UCSD-AML1 (cell line): Measurements from ENCODE around the gene BROX.
"Not testable (repeated sequence)": the region's sequence is repeated elsewhere in the genome, so short reads cannot be mapped to it uniquely, and the experiment has no call there.

Experiments used
- DNase-seq: peaks from one replicate; lab custom pipeline; 2025; ENCODE audit not compliant: unreplicated experiment; lab: John Stamatoyannopoulos, UW

BROX gene, protein sequence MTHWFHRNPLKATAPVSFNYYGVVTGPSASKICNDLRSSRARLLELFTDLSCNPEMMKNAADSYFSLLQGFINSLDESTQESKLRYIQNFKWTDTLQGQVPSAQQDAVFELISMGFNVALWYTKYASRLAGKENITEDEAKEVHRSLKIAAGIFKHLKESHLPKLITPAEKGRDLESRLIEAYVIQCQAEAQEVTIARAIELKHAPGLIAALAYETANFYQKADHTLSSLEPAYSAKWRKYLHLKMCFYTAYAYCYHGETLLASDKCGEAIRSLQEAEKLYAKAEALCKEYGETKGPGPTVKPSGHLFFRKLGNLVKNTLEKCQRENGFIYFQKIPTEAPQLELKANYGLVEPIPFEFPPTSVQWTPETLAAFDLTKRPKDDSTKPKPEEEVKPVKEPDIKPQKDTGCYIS

DNA sequence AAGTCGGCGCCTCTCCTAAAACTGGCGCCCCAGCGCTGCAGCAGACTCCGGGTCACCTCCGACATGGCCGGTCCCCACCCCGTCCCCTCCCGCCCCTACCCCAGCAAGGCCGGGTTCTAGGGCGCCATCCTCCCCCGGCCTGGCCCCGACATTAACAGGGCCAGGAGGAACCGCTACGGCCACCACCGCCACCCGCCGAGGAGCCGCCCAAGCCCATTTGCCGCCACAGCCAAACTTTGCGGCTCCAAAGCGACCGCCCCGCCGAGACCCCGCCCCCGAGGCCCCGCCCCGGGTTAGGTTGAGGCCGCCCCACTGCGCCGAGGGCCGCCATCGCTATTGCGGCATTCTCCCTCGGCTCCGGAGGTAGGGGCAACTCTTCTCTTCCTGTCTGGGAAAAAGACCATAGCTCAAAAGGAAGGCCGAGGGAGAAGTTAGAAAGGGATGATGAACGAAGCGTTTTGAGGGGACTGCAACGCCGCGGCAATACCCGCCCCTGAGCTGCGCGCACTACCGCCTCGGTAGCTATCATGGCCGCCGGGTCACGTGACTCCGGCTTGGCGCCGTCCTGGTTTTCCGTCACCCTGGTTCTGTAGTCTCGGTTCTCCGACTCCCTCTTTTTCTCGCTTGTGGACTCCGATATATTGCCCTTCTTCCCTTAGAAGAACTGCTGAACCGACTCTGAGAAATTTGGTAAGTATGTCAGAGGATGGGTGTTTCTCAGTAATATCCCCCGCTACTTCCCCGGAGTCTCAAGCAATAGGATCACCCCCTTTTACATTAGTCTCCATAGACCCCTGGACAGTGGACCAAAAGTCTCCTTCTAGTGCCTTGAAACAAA lies at the start of gene BROX, which contains the start of gene AIDA:
BROX (plus strand) TSS at position 312 of the 838 bp plus-strand sequence. CDS start 3,136 bp downstream, outside the sequence.
AIDA (minus strand) TSS at position 239 of the 838 bp plus-strand sequence; CDS start at position 65, 174 bp downstream.
- DNase-seq = peak; percentile 91

DNA sequence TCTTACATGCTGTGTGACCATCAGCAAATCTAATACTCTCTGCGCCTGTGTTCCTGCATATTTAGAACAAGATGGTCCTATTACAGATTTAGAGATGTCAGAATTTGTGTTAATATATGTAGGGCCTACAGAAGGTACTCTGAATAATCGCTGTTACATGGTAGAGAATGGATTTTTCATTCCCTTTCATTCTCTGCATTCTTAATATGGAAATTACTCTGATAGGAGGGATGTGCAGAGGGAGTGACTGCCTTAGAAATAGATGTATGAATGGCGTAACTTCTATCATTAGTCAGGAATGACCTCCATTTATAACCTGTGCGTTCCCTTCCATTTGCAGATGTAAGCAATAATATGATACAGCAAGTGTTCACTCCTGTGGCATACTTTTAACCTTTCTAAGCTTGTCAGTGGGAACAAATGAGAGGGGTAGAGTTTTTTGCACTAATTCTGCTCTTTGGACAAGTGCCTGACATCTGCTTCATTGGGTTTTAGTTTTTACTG lies 48.9 kb upstream of the BROX start:
- DNase-seq = no peak

DNA sequence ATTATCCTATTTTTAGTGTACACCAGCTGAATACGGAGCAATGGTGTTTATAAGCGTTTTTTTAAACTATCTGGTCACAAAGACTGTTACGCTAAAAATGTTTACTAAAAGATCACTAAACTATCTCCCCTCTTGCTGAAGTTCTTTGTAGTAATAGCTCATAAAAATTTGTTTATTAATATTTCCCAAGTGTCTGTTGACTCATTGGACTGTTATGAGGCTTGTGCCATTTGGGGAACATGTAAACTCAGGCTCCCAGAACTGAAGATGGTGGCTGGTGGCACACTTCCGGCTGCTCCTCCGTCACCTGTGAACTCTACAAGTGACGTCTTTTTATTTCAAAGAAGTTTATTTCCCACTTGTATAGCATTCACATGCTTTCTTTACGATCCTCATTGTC lies 46.4 kb upstream of the BROX start:
- no peak for DNase-seq

DNA sequence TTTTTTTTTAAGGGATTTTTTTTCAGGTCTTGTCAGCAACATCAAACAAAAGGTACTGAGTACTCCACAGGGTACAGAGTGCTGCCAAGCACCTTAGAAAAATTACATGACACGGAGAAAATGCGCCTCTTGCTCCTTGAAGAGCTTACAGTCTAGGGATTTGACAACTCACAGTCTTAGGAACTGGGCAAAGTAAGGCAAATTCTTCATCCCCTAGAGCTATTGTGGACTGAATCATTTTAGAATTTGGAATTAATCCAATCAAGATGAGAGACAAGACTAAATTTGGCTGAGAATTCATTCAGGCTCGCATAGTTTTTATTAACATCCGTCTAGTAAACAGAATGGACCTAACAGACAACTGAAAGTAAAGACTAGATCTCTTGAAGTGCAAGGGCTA lies 44.2 kb upstream of the BROX start:
- DNase-seq = not testable (repeated sequence)

DNA sequence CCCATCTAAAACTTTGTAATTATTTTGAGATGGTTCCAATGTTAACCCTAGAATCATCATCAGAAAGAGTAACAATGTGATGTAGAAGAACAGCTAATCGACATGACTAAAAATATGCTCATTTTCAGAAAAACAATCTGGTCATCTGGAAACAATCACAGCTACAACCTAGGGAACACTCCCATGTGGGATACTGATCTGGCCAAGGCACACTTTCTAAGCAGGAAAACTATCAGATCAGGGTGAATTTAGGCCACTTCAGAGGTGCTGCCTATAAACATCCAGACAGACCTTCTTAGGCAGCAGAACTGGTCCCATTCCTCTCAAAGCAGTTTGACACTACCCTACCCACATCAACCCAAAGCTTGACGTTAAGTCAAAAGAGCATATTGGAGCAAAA lies 43.3 kb upstream of the BROX start:
- not testable (repeated sequence) for DNase-seq

DNA sequence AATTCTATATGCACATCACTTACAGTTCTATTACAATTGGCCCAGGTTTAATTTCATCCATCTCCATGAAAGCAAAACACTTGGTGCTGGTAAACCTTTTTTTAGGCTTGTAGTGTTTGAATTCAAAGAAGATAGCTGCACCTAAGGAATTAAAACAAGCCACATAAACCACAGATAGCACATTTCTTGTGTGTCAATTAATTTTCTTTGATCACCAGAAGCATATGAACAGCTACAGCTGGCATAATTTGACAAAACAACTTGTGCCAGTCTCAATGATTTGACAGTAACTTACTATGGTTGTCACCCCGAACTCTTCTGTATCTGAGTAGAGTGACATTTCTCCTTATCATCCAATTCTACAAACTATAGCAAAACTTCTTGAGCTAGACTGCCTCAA lies 42.3 kb upstream of the BROX start:
- DNase-seq = no peak

DNA sequence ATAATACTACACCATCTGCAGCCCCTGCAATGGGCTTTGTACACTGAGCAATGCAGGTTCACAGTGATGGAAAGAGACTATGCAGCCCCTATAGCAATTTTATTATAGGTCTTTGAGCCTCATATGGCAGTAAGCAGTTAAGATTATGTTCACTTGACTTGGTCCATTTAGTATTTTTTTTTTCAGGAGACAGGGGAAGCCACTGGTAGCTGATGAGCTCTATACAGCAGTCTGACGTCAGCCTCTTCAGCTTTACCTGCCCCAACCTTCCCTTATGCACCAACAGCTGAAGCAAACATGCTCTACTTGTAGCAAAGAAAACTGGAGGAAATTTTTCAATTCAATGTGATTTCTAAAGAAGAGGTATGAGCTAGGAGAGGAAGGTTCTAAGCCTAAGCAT lies 32.3 kb upstream of the BROX start:
- DNase-seq = no peak

DNA sequence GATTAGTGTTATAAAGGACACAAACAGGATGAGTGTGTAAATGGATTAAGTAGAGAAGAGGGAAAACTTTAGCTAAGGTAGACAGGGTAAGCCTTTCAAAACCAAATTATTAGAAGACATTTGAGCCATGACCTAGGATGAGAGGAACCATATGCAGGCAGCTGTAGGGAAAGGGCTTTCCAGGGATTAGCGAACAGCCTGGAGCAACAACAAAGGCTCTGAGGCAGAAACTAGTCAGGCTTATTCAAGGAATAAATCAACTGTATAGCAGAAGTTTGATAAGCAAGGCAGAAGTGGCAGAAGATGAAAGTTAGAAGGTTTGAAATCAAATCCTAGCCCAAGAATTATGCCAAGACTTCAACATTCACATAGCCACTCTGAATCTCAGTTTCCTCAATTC lies 21.3 kb upstream of the BROX start:
- DNase-seq = no peak

DNA sequence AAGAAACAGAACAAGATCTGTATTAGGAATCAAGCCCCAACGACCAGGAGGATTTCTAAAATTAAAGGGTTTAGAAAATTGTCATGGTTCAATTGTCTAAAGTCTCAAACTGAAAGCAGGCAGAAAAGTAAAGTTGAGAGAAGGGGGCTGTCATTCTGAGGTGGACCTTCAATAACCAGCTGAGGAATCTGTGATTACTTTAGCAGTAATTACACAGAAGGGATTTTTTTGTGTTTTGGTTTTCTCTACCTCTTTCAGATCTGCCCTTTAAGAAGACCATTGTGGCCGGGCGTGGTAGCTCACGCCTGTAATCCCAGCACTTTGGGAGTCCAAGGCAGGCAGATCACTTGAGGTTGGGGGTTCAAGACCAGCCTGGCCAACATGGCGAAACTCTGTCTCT lies 17.4 kb upstream of the BROX start:
- DNase-seq = no peak

DNA sequence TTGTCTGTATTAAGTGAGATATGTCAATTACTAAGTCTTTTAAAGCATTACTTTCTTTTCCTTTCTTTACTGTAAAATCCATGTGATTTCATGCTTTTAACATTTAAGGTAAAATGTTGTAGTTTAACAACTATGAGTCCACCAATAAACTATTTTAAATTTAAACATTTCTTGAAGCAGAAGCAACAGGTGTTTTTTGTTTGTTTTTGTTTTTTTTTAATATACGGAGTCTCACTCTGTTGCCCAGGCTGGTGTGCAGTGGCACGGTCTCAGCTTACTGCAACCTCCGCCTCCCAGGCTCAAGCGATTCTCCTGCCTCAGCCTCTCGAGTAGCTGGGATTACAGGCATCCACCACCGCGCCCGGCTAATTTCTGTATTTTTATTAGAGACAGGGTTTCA lies 15.6 kb upstream of the BROX start:
- DNase-seq = no peak

DNA sequence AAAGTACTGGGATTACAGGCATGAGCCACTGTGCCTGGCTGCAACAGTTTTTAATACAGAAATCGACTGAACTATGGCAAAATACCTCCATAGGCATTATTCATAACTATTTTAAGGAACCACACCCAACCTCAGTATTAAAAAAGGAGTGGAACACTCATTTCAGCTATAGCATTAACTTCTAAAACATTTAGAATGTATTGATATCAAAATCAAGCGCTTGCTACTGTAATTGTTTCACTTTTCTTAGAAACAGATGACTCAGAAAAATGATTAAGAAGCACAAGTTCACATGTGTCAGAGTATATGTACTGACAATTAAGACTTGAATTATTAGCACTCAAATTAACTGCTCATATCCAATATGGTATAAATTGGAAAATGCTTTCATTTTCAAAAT lies 15.2 kb upstream of the BROX start:
- no peak for DNase-seq

DNA sequence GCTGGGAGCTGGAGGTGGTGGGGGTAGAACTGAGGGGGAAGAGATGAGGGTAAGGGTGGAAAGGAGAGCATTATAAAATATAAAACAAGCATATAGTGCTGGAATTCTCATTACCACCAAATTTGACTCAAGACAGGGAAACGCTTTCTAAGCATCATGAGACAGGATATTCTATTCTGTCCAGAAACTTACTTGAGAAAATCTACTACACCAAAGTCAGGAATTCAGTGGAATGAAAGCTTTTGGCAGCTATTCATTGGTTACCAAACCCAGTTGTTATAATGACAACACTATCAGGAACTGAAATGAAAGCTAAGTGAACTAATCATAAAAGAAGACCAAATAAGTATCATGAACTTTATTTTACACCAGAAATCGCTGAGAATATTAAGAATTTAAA lies 14.5 kb upstream of the BROX start:
- DNase-seq = no peak

DNA sequence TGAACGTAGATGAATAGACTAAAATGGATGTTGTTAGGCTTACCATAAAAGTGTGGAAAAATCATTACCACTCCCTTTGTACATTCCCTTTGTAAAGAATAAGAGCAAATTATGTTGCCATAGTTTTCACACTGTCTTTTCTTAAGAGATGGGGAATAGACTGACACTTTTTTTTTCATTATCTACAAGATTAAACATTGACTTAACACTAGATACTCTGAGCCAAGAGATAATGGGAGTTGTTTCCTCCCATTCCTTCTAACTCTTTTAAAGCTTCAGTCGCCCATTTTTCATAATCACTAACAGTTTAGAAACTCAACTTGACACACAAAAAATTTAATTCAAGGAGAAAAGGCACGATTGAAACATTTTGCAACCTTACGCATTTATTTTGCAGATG lies 10.2 kb upstream of the BROX start:
- DNase-seq = no peak

DNA sequence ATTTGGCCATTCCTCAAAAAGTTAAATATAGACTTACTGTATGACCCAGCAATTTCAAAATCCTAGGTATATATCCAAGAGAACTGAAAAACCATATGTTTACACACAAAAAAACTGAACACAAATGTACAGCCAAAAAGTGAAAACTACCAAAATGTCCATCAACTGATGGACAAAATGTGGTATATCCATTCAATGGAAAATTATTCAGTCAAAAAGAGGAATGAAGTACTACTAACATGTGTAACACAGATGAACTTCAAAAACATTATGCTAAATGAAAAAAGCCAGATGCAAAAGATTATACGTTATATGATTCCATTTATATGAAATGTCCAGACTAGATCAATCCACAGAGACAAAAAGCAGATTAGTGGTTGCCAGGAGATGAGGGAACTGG lies 8.1 kb upstream of the BROX start:
- DNase-seq = no peak

DNA sequence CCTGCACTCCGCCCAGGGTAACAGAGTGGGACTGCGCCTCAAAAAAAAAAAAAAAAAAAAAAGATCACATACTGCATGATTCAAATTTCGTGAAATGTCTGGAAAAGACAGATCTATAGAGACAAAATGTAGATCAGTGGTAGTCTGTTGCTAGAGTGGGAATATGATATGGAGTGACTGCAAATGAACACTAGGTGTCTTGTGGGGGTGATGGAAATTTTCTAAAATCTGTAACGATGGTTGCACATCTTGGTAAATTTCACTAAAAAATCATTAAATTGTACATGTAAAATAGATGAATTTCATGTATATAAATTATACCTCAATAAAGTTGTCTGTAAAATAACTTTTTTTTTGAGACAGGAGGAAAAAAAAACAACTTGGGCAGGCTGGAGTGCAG lies 5.5 kb upstream of the BROX start:
- no peak for DNase-seq

DNA sequence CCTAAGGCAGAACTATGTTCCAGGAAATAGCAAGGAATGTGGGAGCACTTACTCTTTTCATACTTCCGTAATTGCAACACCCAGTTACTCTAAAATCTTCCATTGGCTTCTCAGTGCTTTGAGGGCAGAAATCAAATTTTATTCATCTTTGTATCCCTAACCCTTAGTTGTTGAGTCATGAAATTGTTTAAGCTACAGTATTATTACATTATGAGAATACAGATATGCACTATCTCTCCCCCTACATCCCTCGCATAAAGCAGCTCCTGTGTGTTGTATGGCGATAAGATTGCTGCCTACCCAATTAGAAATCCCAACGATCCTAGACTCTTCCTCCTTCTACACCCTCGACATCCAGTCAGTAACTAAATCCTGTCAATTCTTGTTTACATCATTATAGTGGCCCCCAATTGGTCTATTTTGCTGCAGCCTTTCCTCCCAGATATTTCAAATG lies 2.6 kb upstream of the BROX start:
- DNase-seq = no peak

DNA sequence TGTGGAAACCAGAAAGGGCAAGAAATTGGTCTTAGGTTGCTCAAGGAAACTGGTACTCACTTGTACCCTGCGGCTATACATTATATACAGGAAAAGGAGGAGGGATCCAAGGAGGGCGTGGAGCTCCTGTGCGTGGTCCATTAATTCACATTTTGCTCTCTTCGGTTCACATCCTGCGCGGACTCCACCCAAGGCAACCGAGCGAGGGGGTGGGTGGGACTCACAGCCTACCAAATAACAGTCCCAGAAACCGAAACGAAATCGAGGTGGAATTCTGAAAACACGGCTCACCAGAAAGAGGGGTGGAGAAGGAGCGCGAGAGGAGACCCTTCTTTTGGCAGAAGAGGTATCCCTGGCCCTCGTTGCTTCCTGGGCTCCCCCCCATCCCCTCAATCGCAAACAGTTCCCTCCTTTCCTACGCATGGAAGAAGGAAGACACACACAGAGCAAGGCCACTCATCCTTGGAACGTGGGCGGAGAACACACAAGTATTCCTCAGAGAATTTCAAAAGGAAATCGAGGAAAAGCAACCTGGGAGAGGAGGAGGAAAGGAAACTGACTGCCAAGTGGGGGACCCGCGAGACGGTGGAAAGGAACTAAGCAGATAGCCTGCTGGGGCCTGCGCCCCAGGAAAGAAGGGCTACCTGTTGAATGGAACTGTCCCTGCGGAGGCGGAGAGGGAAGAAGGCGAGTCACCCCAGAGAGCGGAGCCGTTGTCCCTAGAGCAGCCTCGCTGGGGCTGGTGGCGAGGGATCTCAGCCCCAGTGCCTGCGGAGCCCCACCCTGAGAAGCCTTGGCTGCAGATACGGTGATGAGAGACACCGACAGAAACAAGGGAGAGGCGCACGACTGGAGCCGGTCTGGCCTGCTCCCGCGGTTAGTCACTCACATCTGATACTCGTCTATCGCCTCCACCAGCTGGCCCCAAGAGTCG lies 778 bp upstream of the BROX start:
- DNase-seq = peak; percentile 70

DNA sequence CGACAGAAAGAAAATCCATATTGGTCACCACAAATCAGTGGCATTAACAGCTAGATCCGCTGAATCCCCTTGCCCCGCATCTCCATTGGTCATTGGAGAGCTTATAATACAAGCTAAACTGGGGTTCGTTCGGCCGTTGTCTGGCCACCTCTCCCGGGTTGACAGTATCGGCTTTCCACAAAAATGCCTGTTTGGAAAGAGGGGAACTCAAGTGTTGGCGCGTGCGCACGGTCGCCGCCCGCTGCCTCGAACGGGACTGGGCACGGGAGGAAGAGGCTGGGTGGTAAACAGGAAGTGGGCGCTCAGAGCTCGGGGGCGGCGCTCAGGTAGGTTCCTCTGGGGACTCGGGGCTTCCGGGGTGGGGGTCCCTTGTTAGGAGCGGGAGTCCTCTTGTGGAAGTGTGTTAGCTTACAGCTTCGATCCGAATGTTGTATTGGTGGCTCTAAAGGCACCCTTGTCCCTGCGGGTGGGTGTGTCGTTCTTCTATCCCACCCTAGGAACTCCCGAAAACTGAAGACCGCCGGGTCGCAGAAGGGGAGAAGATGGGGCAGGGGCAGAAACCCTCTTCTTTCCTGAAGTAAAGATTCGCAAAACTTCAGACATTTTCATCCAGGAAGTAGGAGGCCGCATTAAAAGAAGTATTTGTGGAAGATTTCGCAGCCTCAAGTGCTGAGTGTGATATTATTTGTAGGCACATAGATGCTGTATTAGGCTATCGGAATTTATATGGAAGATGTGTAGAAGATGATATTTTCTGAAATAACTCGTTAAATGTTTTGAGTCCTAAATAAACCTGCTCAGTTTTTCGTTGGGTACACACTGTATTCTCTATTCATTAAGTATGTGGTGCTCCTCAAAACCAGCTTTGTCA lies 962 bp downstream of the BROX start:
- peak; percentile 95 for DNase-seq

DNA sequence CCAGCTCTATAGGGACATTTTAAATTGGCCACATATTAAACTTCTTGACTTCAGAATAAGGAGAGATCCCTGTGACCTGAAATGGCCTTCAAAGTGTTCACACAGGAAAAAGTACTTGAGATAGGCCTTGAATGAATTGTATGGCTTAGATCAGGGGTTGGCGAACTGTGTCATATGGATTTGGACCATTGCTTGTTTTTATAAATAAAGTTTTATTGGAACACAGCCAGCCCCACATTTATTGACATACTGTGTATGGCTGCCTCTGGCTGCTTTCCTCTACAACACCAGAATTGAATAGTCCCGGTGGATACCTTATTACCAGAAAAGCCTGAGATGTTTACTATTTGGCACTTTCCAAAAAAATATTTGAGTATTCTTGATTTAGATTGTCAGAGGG lies 4.0 kb downstream of the BROX start:
- no peak for DNase-seq

DNA sequence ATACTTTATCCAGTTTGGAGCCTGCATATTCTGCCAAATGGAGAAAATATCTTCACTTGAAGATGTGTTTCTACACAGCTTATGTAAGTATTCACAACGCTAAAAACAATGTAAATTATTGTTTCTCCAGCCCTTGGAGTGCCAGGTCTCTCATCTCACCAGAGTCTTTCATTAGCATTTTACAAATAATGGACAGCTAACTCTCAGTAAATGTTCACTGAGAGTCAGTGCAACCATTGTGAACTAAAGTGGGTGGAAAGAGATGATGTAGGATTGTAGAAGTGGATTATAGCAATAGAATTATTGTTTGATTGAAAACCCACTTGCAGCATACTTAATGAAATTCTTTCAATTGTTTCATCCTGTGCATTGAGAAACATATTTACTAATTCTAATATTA lies 16.4 kb downstream of the BROX start:
- no peak for DNase-seq
